Measurements from ENCODE around the gene NAA38.

NAA38 gene

GRCh38 chr17:7856811-7857712, at the start of gene NAA38:
TSS of gene NAA38 (minus strand) at chr17:7857559. CDS start at chr17:7857463, 96 bp downstream.
- no peaks in the 10 kb centered on the region for H3K27me3 ChIP-seq (replicated peaks; ENCODE audit: insufficient read depth, low read length)
- peak within 1 kb of the TSS; percentile 93 for H2AFZ ChIP-seq (ENCODE audit: low read length)
- no peaks in the 10 kb centered on the region for H4K20me1 ChIP-seq (ENCODE audit: insufficient read depth, low read length)
- H3K4me1 ChIP-seq (ENCODE audit: low read length) = peaks cover 15% of the 10 kb centered on the region; the same call in 1 of the 2 replicates
- peaks cover 10% of the 10 kb centered on the region; the same call in 1 of the 2 replicates for H3F3A ChIP-seq (ENCODE audit: insufficient read depth, low read length)
- H3K9me3 ChIP-seq (replicated peaks; ENCODE audit: insufficient read depth, low read length) = no peaks in the 10 kb centered on the region
- peak within 1 kb of the TSS; percentile 86 for H3K9ac ChIP-seq (ENCODE audit: low read length)
- H3K4me2 ChIP-seq (ENCODE audit: low read depth, low read length) = peak within 1 kb of the TSS; percentile 98
- no peaks in the 10 kb centered on the region for H3K36me3 ChIP-seq (replicated peaks; ENCODE audit: insufficient read depth, low read length)
- no peak for TF ChIP-seq EZH2 (optimal IDR thresholded peaks at IDR 0.05; ENCODE audit: low read depth, low read length)
- TF ChIP-seq CTCF (IDR thresholded peaks at IDR 0.05; ENCODE audit: low read length) = peak; percentile 49
- TF ChIP-seq EZH2phosphoT487 (IDR thresholded peaks at IDR 0.05; ENCODE audit: low read length) = no peak
- DNase-seq = peak; percentile 99
- H3K9me2 ChIP-seq (replicated peaks; ENCODE audit: insufficient read depth, low read length) = no peaks in the 10 kb centered on the region
- H3K27ac ChIP-seq (ENCODE audit: low read length) = peak within 1 kb of the TSS; percentile 85
- H3K4me3 ChIP-seq (ENCODE audit: low read length) = peak within 1 kb of the TSS; percentile 88
- H3K79me2 ChIP-seq (ENCODE audit: low read length) = peaks cover 27% of the 10 kb centered on the region

GRCh38 chr17:7903154-7904103, 46.1 kb upstream of the NAA38 start:
- Histone ChIP-seq H3K9ac (ENCODE audit: low read length) (no peak overlapping the region), H3K27me3 (replicated peaks; ENCODE audit: insufficient read depth, low read length) (peaks cover 73% of the 10 kb centered on the region), H3K9me2 (replicated peaks; ENCODE audit: insufficient read depth, low read length) (no peaks in the 10 kb centered on the region), H4K20me1 (ENCODE audit: insufficient read depth, low read length) (no peaks in the 10 kb centered on the region), H2AFZ (ENCODE audit: low read length) (no peak overlapping the region), H3K4me2 (ENCODE audit: low read depth, low read length) (no peak overlapping the region), H3K36me3 (replicated peaks; ENCODE audit: insufficient read depth, low read length) (no peaks in the 10 kb centered on the region), H3K79me2 (ENCODE audit: low read length) (no peaks in the 10 kb centered on the region), H3K27ac (ENCODE audit: low read length) (no peak overlapping the region), H3F3A (ENCODE audit: insufficient read depth, low read length) (no peaks in the 10 kb centered on the region), H3K4me1 (ENCODE audit: low read length) (no peaks in the 10 kb centered on the region), H3K4me3 (ENCODE audit: low read length) (no peak overlapping the region), H3K9me3 (replicated peaks; ENCODE audit: insufficient read depth, low read length) (no peaks in the 10 kb centered on the region)
- DNase-seq = no peak
- TF ChIP-seq EZH2 (optimal IDR thresholded peaks at IDR 0.05; ENCODE audit: low read depth, low read length) = no peak
- no peak for TF ChIP-seq CTCF (IDR thresholded peaks at IDR 0.05; ENCODE audit: low read length)
- no peak for TF ChIP-seq EZH2phosphoT487 (IDR thresholded peaks at IDR 0.05; ENCODE audit: low read length)

GRCh38 chr17:7897773-7898172, 40.4 kb upstream of the NAA38 start:
- Histone ChIP-seq H3K36me3 (replicated peaks; ENCODE audit: insufficient read depth, low read length) (no peaks in the 10 kb centered on the region), H2AFZ (ENCODE audit: low read length) (no peak overlapping the region), H3K9ac (ENCODE audit: low read length) (no peak overlapping the region), H3K27ac (ENCODE audit: low read length) (no peak overlapping the region), H3K4me1 (ENCODE audit: low read length) (no peaks in the 10 kb centered on the region), H3K4me3 (ENCODE audit: low read length) (no peak overlapping the region), H3K27me3 (replicated peaks; ENCODE audit: insufficient read depth, low read length) (peaks cover 27% of the 10 kb centered on the region), H3K4me2 (ENCODE audit: low read depth, low read length) (no peak overlapping the region), H3F3A (ENCODE audit: insufficient read depth, low read length) (no peaks in the 10 kb centered on the region), H3K9me2 (replicated peaks; ENCODE audit: insufficient read depth, low read length) (no peaks in the 10 kb centered on the region), H3K9me3 (replicated peaks; ENCODE audit: insufficient read depth, low read length) (no peaks in the 10 kb centered on the region), H4K20me1 (ENCODE audit: insufficient read depth, low read length) (no peaks in the 10 kb centered on the region), H3K79me2 (ENCODE audit: low read length) (no peaks in the 10 kb centered on the region)
- no peak for DNase-seq
- TF ChIP-seq CTCF (IDR thresholded peaks at IDR 0.05; ENCODE audit: low read length) = peak; percentile 25
- TF ChIP-seq EZH2 (optimal IDR thresholded peaks at IDR 0.05; ENCODE audit: low read depth, low read length) = no peak
- TF ChIP-seq EZH2phosphoT487 (IDR thresholded peaks at IDR 0.05; ENCODE audit: low read length) = no peak
